ENCODE results near the gene COPG2.
"Not testable (repeated sequence)": the region's sequence is repeated elsewhere in the genome, so short reads cannot be mapped to it uniquely, and the experiment has no call there.

COPG2 gene

DNA sequence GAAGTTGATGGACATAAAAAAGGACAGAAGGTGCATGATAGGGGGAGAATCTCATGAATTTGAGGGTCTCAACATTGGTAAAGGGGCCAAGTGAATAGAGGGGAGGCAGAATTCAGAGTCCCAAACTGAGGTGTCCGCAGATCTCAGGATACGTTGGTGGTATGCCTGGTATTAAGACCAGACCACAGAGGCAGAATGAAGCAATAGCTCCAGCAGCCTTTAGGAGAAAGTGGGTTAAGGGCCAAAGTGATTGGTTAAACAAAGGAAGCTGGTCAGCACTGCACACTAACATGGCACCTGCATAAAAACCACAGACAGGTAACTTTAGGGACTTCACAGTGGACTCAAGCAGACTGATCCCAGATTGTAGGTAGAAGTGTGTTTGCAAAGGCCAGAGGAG, 139.1 kb downstream of the COPG2 start:
- H3K27me3 ChIP-seq (ENCODE audit: control insufficient read depth, insufficient read depth, low read length) = no peaks in the 10 kb centered on the region
- no peak overlapping the region for H3K27ac ChIP-seq (ENCODE audit: low read depth, low read length)
- H3K36me3 ChIP-seq (ENCODE audit: control insufficient read depth, insufficient read depth, low read length) = peaks cover 24% of the 10 kb centered on the region
- H3K9me3 ChIP-seq (ENCODE audit: control insufficient read depth, insufficient read depth, low read depth, low read length) = no peaks in the 10 kb centered on the region
- no peak overlapping the region for H3K4me3 ChIP-seq (ENCODE audit: low read depth, low read length)
- no peak overlapping the region for H3K9ac ChIP-seq (ENCODE audit: low read length)
- no peaks in the 10 kb centered on the region for H3K4me1 ChIP-seq (ENCODE audit: control insufficient read depth, insufficient read depth, low read length)

DNA sequence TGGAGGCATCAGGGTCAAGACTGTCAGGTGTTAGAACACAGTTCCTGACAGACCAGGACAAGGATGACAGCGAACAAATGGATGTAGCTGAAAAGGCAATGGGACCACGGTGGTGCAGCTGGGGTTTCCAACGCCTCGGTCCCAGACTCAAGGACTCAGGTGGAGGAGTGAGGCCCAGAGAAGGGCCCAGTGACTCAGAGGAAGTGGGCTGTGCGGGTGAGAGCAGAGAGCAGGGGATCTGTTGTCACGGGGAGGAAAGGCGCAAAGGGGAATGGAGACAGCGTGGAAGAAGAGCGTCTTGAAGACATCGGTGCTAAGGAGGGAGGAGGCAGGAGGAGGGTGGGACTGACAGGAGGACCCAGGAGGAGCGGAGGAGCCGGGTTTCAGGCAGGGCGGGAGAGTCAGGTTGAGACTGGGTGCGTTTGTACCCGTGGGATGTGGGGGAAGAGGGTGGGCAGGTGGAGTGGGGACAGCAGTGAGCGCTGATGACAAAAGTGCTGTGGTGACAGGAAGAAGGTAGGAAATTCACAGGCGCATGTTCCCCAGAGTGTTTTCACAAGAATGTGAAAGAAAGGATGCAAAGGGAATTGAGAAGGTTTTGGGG, 140.7 kb downstream of the COPG2 start:
- not testable (repeated sequence) for H3K9ac ChIP-seq (ENCODE audit: low read length); H3K4me1 ChIP-seq (ENCODE audit: control insufficient read depth, insufficient read depth, low read length); H3K27me3 ChIP-seq (ENCODE audit: control insufficient read depth, insufficient read depth, low read length); H3K9me3 ChIP-seq (ENCODE audit: control insufficient read depth, insufficient read depth, low read depth, low read length); H3K27ac ChIP-seq (ENCODE audit: low read depth, low read length); H3K4me3 ChIP-seq (ENCODE audit: low read depth, low read length)
- H3K36me3 ChIP-seq (ENCODE audit: control insufficient read depth, insufficient read depth, low read length) = peaks cover 23% of the 10 kb centered on the region

DNA sequence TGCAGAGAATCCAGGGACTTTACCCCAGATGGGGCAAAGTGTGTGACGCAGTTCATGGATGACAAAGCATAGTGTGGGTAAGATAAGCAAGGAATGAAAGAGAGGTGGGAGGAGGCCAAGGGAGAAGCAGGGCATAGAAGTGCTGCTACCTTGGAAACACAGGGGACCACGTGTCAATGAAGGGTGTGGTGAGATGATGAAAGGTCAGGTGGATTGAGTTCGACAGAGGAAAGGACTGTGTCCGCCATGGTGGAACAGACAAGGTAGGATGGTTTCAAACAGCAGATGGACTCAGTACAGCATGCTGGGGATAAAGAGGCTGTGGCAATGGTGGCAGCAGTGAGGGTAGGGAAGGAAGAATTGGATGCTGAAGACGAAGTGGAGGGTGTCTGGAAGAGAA, 143.9 kb downstream of the COPG2 start:
- Histone ChIP-seq H3K9me3 (ENCODE audit: control insufficient read depth, insufficient read depth, low read depth, low read length) (no peaks in the 10 kb centered on the region), H3K27me3 (ENCODE audit: control insufficient read depth, insufficient read depth, low read length) (no peaks in the 10 kb centered on the region), H3K4me3 (ENCODE audit: low read depth, low read length) (no peak overlapping the region), H3K9ac (ENCODE audit: low read length) (no peak overlapping the region), H3K4me1 (ENCODE audit: control insufficient read depth, insufficient read depth, low read length) (no peaks in the 10 kb centered on the region), H3K36me3 (ENCODE audit: control insufficient read depth, insufficient read depth, low read length) (peaks cover 13% of the 10 kb centered on the region), H3K27ac (ENCODE audit: low read depth, low read length) (no peak overlapping the region)

GRCh38 chr7:130523519-130524125, 144.9 kb downstream of the COPG2 start:
- not testable (repeated sequence) for H3K9ac ChIP-seq (ENCODE audit: low read length); H3K27me3 ChIP-seq (ENCODE audit: control insufficient read depth, insufficient read depth, low read length); H3K4me1 ChIP-seq (ENCODE audit: control insufficient read depth, insufficient read depth, low read length); H3K9me3 ChIP-seq (ENCODE audit: control insufficient read depth, insufficient read depth, low read depth, low read length); H3K27ac ChIP-seq (ENCODE audit: low read depth, low read length); H3K4me3 ChIP-seq (ENCODE audit: low read depth, low read length)
- H3K36me3 ChIP-seq (ENCODE audit: control insufficient read depth, insufficient read depth, low read length) = peaks cover 10% of the 10 kb centered on the region

GRCh38 chr7:130521258-130521951, 147.1 kb downstream of the COPG2 start:
- no peaks in the 10 kb centered on the region for H3K27me3 ChIP-seq (ENCODE audit: control insufficient read depth, insufficient read depth, low read length)
- H3K4me3 ChIP-seq (ENCODE audit: low read depth, low read length) = no peak overlapping the region

DNA sequence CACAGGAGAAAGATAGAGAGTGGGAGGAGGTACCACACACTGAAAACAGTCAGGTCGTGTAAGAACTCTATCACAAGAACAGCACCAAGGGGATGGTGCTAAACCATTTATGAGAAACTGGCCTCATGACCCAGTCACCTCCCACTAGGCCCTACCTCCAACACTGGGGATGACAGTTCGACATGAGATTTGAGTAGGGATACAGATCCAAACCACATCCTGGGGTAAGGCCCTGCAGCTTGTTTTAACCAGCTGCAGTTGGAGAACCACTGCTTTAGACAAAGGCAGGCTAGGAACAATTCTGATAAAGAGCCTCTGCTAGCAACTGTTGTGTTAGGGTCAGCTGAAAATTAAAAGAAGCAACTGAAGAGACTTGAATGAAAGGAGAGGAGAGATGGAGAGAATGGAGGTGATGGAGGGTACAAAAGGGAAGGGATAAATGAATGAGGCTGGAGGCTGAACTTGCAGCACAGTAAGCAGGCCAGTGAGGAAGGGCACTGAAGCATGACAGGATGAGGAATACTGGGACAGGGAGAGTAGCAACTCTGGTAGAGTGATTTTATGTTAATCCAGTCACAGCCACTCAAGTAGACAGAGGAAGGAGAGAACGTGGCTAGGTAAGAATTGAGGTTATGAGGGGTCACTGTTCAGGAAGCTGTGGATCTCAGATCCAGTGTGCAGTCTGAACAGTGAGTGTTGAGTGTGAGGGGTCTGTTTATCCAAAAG, 153.1 kb downstream of the COPG2 start:
- Histone ChIP-seq H3K9me3 (ENCODE audit: control insufficient read depth, insufficient read depth, low read depth, low read length) (no peaks in the 10 kb centered on the region), H3K27me3 (ENCODE audit: control insufficient read depth, insufficient read depth, low read length) (no peaks in the 10 kb centered on the region), H3K4me1 (ENCODE audit: control insufficient read depth, insufficient read depth, low read length) (no peaks in the 10 kb centered on the region), H3K9ac (ENCODE audit: low read length) (no peak overlapping the region), H3K36me3 (ENCODE audit: control insufficient read depth, insufficient read depth, low read length) (peaks cover 29% of the 10 kb centered on the region), H3K4me3 (ENCODE audit: low read depth, low read length) (no peak overlapping the region), H3K27ac (ENCODE audit: low read depth, low read length) (no peak overlapping the region)

More at GRCh38 chr7:130521258-130521951, 147.1 kb downstream of the COPG2 start:
- Histone ChIP-seq H3K9me3 (ENCODE audit: control insufficient read depth, insufficient read depth, low read depth, low read length) (no peaks in the 10 kb centered on the region), H3K36me3 (ENCODE audit: control insufficient read depth, insufficient read depth, low read length) (peaks cover 18% of the 10 kb centered on the region), H3K9ac (ENCODE audit: low read length) (no peak overlapping the region), H3K4me1 (ENCODE audit: control insufficient read depth, insufficient read depth, low read length) (no peaks in the 10 kb centered on the region), H3K27ac (ENCODE audit: low read depth, low read length) (no peak overlapping the region)

- no peak overlapping the region for H3K9ac ChIP-seq (ENCODE audit: low read length)
- no peak overlapping the region for H3K4me3 ChIP-seq (ENCODE audit: low read depth, low read length)
- no peak overlapping the region for H3K27ac ChIP-seq (ENCODE audit: low read depth, low read length)
- no peaks in the 10 kb centered on the region for H3K9me3 ChIP-seq (ENCODE audit: control insufficient read depth, insufficient read depth, low read depth, low read length)
- no peaks in the 10 kb centered on the region for H3K4me1 ChIP-seq (ENCODE audit: control insufficient read depth, insufficient read depth, low read length)
- H3K27me3 ChIP-seq (ENCODE audit: control insufficient read depth, insufficient read depth, low read length) = no peaks in the 10 kb centered on the region
- peaks cover 47% of the 10 kb centered on the region for H3K36me3 ChIP-seq (ENCODE audit: control insufficient read depth, insufficient read depth, low read length)
These were observed 155.1 kb downstream of the COPG2 start for GRCh38 chr7:130513447-130513846.

GRCh38 chr7:130512038-130512437, 156.5 kb downstream of the COPG2 start:
- H3K9me3 ChIP-seq (ENCODE audit: control insufficient read depth, insufficient read depth, low read depth, low read length); H3K27ac ChIP-seq (ENCODE audit: low read depth, low read length); H3K9ac ChIP-seq (ENCODE audit: low read length); H3K4me3 ChIP-seq (ENCODE audit: low read depth, low read length); H3K27me3 ChIP-seq (ENCODE audit: control insufficient read depth, insufficient read depth, low read length); H3K4me1 ChIP-seq (ENCODE audit: control insufficient read depth, insufficient read depth, low read length): not testable (repeated sequence)
- H3K36me3 ChIP-seq (ENCODE audit: control insufficient read depth, insufficient read depth, low read length) = peaks cover 53% of the 10 kb centered on the region

DNA sequence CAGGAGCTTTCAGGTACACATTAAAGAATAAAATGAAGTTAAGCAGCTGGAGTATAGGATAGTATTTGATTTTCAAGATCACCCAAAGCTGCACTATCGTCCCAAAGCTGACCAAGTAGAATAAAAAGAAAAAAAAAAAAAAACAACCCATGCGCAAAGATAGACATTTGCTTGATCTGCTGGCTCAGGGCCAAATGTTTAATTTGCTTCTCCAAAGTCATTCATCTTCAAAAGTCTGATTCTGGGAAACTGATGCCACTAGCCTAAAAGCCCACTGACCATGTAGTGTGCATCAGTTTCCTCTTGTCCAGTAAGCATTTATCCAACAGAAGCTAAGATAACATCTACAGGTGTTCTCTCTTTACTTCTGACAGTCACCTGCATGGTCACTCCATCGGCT, 162.2 kb downstream of the COPG2 start:
- Histone ChIP-seq H3K4me1 (ENCODE audit: control insufficient read depth, insufficient read depth, low read length) (no peaks in the 10 kb centered on the region), H3K27ac (ENCODE audit: low read depth, low read length) (no peak overlapping the region), H3K9ac (ENCODE audit: low read length) (no peak overlapping the region), H3K9me3 (ENCODE audit: control insufficient read depth, insufficient read depth, low read depth, low read length) (no peaks in the 10 kb centered on the region), H3K36me3 (ENCODE audit: control insufficient read depth, insufficient read depth, low read length) (peaks cover 90% of the 10 kb centered on the region), H3K27me3 (ENCODE audit: control insufficient read depth, insufficient read depth, low read length) (no peaks in the 10 kb centered on the region), H3K4me3 (ENCODE audit: low read depth, low read length) (no peak overlapping the region)

- H3K9me3 ChIP-seq (ENCODE audit: control insufficient read depth, insufficient read depth, low read depth, low read length) = no peaks in the 10 kb centered on the region
- no peak overlapping the region for H3K27ac ChIP-seq (ENCODE audit: low read depth, low read length)
- H3K36me3 ChIP-seq (ENCODE audit: control insufficient read depth, insufficient read depth, low read length) = peaks cover 93% of the 10 kb centered on the region
- no peak overlapping the region for H3K4me3 ChIP-seq (ENCODE audit: low read depth, low read length)
- no peaks in the 10 kb centered on the region for H3K27me3 ChIP-seq (ENCODE audit: control insufficient read depth, insufficient read depth, low read length)
- H3K4me1 ChIP-seq (ENCODE audit: control insufficient read depth, insufficient read depth, low read length) = no peaks in the 10 kb centered on the region
- H3K9ac ChIP-seq (ENCODE audit: low read length) = no peak overlapping the region
These were observed 162.8 kb downstream of the COPG2 start for GRCh38 chr7:130505753-130506152.

DNA sequence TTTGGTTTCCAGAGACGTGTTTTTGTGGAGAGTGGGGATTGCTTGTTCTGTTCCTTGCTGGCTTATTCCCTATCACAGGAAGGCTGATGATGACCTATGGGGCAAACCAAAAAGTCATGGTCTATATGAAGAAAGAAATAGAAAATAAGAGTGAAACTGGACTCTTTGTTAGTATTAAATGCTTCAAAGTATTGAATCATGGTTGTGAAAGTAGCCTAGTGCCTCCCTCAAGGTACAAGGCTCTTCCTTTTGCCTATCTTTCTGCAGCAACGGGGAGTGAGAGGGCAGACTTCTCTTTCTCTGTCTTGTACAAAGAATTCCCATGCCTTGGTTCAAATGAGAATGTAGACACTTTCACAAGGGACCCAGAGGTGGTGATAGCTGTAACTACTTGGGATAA, 167.6 kb downstream of the COPG2 start:
- no peak overlapping the region for H3K27ac ChIP-seq (ENCODE audit: low read depth, low read length)
- peaks cover 96% of the 10 kb centered on the region for H3K36me3 ChIP-seq (ENCODE audit: control insufficient read depth, insufficient read depth, low read length)
- no peaks in the 10 kb centered on the region for H3K27me3 ChIP-seq (ENCODE audit: control insufficient read depth, insufficient read depth, low read length)
- no peak overlapping the region for H3K9ac ChIP-seq (ENCODE audit: low read length)
- no peak overlapping the region for H3K4me3 ChIP-seq (ENCODE audit: low read depth, low read length)
- no peaks in the 10 kb centered on the region for H3K4me1 ChIP-seq (ENCODE audit: control insufficient read depth, insufficient read depth, low read length)
- no peaks in the 10 kb centered on the region for H3K9me3 ChIP-seq (ENCODE audit: control insufficient read depth, insufficient read depth, low read depth, low read length)

Measured in HUES6 (cell line).